ENCODE measurements around the gene RRP12.
"Not testable (repeated sequence)": the region's sequence is repeated elsewhere in the genome, so short reads cannot be mapped to it uniquely, and the experiment has no call there.

Gene RRP12

DNA sequence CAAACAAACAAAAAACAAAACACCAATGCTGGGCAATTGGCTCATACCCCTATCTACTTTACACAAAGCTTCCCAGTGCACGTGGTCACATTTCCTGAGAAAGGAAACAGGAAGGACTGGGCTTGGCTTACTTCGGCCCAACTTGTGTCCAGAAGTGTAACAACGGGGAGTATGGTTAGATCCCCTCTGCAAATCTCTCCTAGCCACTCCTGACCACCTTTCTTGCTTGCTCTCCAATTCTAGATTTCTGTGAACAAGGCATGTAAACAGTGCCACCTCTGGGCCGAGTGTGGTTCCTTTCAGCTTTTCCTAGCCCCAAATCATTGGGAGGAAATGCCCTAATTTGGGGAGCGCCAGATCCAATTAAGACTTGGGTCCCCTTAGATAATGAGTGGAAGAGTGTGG, 45.6 kb downstream of the RRP12 start:
- DNase-seq (ENCODE audit: low read depth): peak; percentile 17
- TF ChIP-seq CTCF (conservative IDR thresholded peaks at IDR 0.05; ENCODE audit: control insufficient read depth, insufficient read depth, low read depth, low read length): peak; percentile 28
- H3K4me3 ChIP-seq (ENCODE audit: control insufficient read depth, low read depth, low read length): no peak overlapping the region

GRCh38 chr10:97353945-97354344, 47.2 kb downstream of the RRP12 start:
- TF ChIP-seq CTCF (conservative IDR thresholded peaks at IDR 0.05; ENCODE audit: control insufficient read depth, insufficient read depth, low read depth, low read length): no peak
- DNase-seq (ENCODE audit: low read depth): no peak
- H3K4me3 ChIP-seq (ENCODE audit: control insufficient read depth, low read depth, low read length): no peak overlapping the region

GRCh38 chr10:97349752-97350513, 51.2 kb downstream of the RRP12 start:
- no peak overlapping the region for H3K4me3 ChIP-seq (ENCODE audit: control insufficient read depth, low read depth, low read length)
- no peak for TF ChIP-seq CTCF (conservative IDR thresholded peaks at IDR 0.05; ENCODE audit: control insufficient read depth, insufficient read depth, low read depth, low read length)
- no peak for DNase-seq (ENCODE audit: low read depth)

GRCh38 chr10:97347317-97347716, 53.8 kb downstream of the RRP12 start:
- no peak overlapping the region for H3K4me3 ChIP-seq (ENCODE audit: control insufficient read depth, low read depth, low read length)
- DNase-seq (ENCODE audit: low read depth): no peak
- TF ChIP-seq CTCF (conservative IDR thresholded peaks at IDR 0.05; ENCODE audit: control insufficient read depth, insufficient read depth, low read depth, low read length): no peak

GRCh38 chr10:97343664-97344063, 57.5 kb downstream of the RRP12 start:
- H3K4me3 ChIP-seq (ENCODE audit: control insufficient read depth, low read depth, low read length); DNase-seq (ENCODE audit: low read depth): not testable (repeated sequence)

GRCh38 chr10:97341416-97341815, 59.7 kb downstream of the RRP12 start:
- no peak overlapping the region for H3K4me3 ChIP-seq (ENCODE audit: control insufficient read depth, low read depth, low read length)
- no peak for TF ChIP-seq CTCF (conservative IDR thresholded peaks at IDR 0.05; ENCODE audit: control insufficient read depth, insufficient read depth, low read depth, low read length)
- DNase-seq (ENCODE audit: low read depth): no peak

GRCh38 chr10:97338041-97338440, 63.1 kb downstream of the RRP12 start:
- no peak overlapping the region for H3K4me3 ChIP-seq (ENCODE audit: control insufficient read depth, low read depth, low read length)
- no peak for DNase-seq (ENCODE audit: low read depth)
- TF ChIP-seq CTCF (conservative IDR thresholded peaks at IDR 0.05; ENCODE audit: control insufficient read depth, insufficient read depth, low read depth, low read length): no peak

Measured in fibroblast of mammary gland (primary cell).